Measurements from ENCODE around the gene GRIP1.

DNA sequence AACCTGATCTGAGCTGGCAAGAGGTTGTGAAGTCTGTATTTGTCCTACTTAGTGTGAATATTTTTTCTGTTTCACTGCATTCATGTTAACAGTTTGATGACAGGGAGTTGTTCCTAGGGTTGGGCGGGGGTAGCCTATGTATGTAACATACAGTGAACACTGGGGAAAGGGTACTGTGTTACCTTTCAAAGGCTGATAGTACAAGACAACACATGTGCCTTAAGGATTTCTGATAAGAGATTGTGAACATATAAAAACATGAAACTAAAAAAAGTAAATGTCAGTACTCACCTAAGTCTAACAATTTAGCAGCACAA is 30.5 kb upstream of the GRIP1 start:
- no peak for TF ChIP-seq CTCF (IDR thresholded peaks at IDR 0.05)
- no peak for TF ChIP-seq POLR2AphosphoS5 (IDR thresholded peaks at IDR 0.05; ENCODE audit: insufficient read depth in 1 of 2, low read depth in 1 of 2)
- TF ChIP-seq POLR2A (IDR thresholded peaks at IDR 0.05) = no peak

All from vagina (tissue), 2 donors.